Left lobe of liver (tissue), 2 donors: Measurements from ENCODE around the gene CDH26. TPM values are rescaled to one million over a fixed set of nuclear protein-coding genes. Genes with fewer than 3 reads are reported as not detected.

Experiments used
- ATAC-seq: fragments of 200-7000 bp; cut with Tn5 transposase; one replicate; pipeline ENCODE4 v1.9.1; 2020; ENCODE audit warnings: mild to moderate bottlenecking, moderate library complexity
- DNase-seq: peaks from one replicate; pipeline ENCODE4 v3.0.0-alpha.2; 2020; ENCODE audit warnings: low spot score
- total RNA-seq: library from RNA; stranded (reverse); gene quantifications from one replicate; pipeline ENCODE4 v1.2.1, GENCODE V29; 2021
- donor health status: DM: no; HTN: no; CAD: no; lungs with moderate emphysema.
- donor health status: DM: no; HTN: yes; CAD: no.

CDH26 gene
- total RNA-seq, 1 donor from 2014 or later = 0.38 TPM

GRCh38 chr20:59977086-59977485 lies 18.9 kb downstream of the CDH26 start:
- DNase-seq (no peak), ATAC-seq (no peak)

- ATAC-seq (no peak), DNase-seq (no peak)
These were observed 24.9 kb downstream of the CDH26 start for GRCh38 chr20:59983076-59983475.

GRCh38 chr20:59984541-59984940 lies 26.3 kb downstream of the CDH26 start:
- ATAC-seq = no peak

GRCh38 chr20:59985164-59985563 lies 26.9 kb downstream of the CDH26 start:
- no peak for DNase-seq
- ATAC-seq = no peak

More at GRCh38 chr20:59984541-59984940, 26.3 kb downstream of the CDH26 start:
- DNase-seq = no peak

- ATAC-seq (no peak), DNase-seq (no peak)
These were observed 27.6 kb downstream of the CDH26 start for GRCh38 chr20:59985864-59986263.

GRCh38 chr20:59987135-59987534 lies 28.9 kb downstream of the CDH26 start:
- DNase-seq (no peak), ATAC-seq (no peak)

- ATAC-seq (no peak), DNase-seq (no peak)
These were observed 29.9 kb downstream of the CDH26 start for GRCh38 chr20:59988141-59988540.

GRCh38 chr20:59992526-59993084 lies 34.4 kb downstream of the CDH26 start:
- ATAC-seq (no peak), DNase-seq (no peak)

- DNase-seq (no peak), ATAC-seq (no peak)
These were observed 35.7 kb downstream of the CDH26 start for GRCh38 chr20:59993736-59994430.

GRCh38 chr20:59994697-59995122 lies 36.5 kb downstream of the CDH26 start:
- no peak for ATAC-seq
- no peak for DNase-seq

GRCh38 chr20:59996108-59996507 lies 37.9 kb downstream of the CDH26 start:
- DNase-seq = no peak

GRCh38 chr20:59997896-59998295 lies 39.7 kb downstream of the CDH26 start:
- ATAC-seq = no peak
- no peak for DNase-seq

More at GRCh38 chr20:59996108-59996507, 37.9 kb downstream of the CDH26 start:
- no peak for ATAC-seq

GRCh38 chr20:59999502-59999901 lies 41.3 kb downstream of the CDH26 start:
- ATAC-seq (no peak), DNase-seq (no peak)

- no peak for ATAC-seq
- DNase-seq = no peak
These were observed 42.2 kb downstream of the CDH26 start for GRCh38 chr20:60000271-60001042.

GRCh38 chr20:60001108-60001507 lies 42.9 kb downstream of the CDH26 start:
- DNase-seq = no peak
- no peak for ATAC-seq

GRCh38 chr20:60003776-60004175 lies 45.6 kb downstream of the CDH26 start:
- no peak for ATAC-seq
- DNase-seq = no peak

GRCh38 chr20:60006261-60006660 lies 48.0 kb downstream of the CDH26 start:
- no peak for DNase-seq
- no peak for ATAC-seq

GRCh38 chr20:60007464-60007863 lies 49.2 kb downstream of the CDH26 start:
- peak; percentile 35 for ATAC-seq

GRCh38 chr20:60008130-60008808 lies 50.0 kb downstream of the CDH26 start:
- DNase-seq = no peak
- no peak for ATAC-seq

More at GRCh38 chr20:60007464-60007863, 49.2 kb downstream of the CDH26 start:
- DNase-seq = no peak

- ATAC-seq = no peak
- no peak for DNase-seq
These were observed 51.1 kb downstream of the CDH26 start for GRCh38 chr20:60009318-60009717.
